ENCODE results near the gene CERS6. TPM values are rescaled to one million over a fixed set of nuclear protein-coding genes. Genes with fewer than 3 reads are reported as not detected.

Gene CERS6
- total and polyA plus RNA-seq, 10 of the 15 experiments (the other 5 are each of a cell fraction or from before 2014, with no cell fraction given): 1.3 to 20.4 (median 14.1) TPM

DNA sequence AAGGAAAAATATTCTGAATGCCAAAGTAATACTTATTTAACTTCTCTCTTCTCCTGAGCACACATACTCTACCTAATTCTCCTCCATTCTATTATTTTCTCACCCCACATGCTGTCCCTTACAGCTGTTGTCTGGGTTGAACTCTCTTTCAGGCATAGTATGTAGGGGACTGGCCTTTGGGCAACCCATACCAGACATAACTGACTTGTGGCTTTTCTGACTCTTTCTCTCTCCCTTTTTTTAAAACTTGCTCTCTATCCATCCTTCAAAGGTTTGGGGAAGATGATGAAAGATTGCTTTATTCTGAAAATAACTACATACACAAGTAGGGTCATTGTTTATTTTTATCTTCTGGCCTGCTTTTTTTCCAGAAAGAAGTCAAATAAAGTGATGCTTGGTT lies 276.4 kb downstream of the CERS6 start (continued):
- TF ChIP-seq, protein P1, sequence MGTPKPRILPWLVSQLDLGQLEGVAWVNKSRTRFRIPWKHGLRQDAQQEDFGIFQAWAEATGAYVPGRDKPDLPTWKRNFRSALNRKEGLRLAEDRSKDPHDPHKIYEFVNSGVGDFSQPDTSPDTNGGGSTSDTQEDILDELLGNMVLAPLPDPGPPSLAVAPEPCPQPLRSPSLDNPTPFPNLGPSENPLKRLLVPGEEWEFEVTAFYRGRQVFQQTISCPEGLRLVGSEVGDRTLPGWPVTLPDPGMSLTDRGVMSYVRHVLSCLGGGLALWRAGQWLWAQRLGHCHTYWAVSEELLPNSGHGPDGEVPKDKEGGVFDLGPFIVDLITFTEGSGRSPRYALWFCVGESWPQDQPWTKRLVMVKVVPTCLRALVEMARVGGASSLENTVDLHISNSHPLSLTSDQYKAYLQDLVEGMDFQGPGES (IDR thresholded peaks at IDR 0.05): no peak
- TF ChIP-seq HDAC6 (IDR thresholded peaks at IDR 0.05; ENCODE audit: unreplicated experiment) (no peak), ESRRA (IDR thresholded peaks at IDR 0.05; ENCODE audit: low read length) (no peak), SUPT20H (IDR thresholded peaks at IDR 0.05; ENCODE audit: borderline replicate concordance, control insufficient read depth, low read depth, low read length) (no peak), CREM (IDR thresholded peaks at IDR 0.05; ENCODE audit: low read depth) (no peak), JUNB (IDR thresholded peaks at IDR 0.05) (no peak), HCFC1 (IDR thresholded peaks at IDR 0.05; ENCODE audit: low read length) (no peak), MYC (IDR thresholded peaks at IDR 0.05; ENCODE audit: insufficient read depth, insufficient read length, insufficient replicate concordance, low read length, severe bottlenecking) (no peak), EZH2 (IDR thresholded peaks at IDR 0.05; ENCODE audit: borderline replicate concordance, control insufficient read depth, low read depth, low read length) (no peak), POLR2A (IDR thresholded peaks at IDR 0.05; ENCODE audit: low read depth, low read length) (no peak), KDM1A (IDR thresholded peaks at IDR 0.05; ENCODE audit: borderline replicate concordance) (no peak), BHLHE40 (IDR thresholded peaks at IDR 0.05; ENCODE audit: borderline replicate concordance in 1 of 2, low read depth in 2 of 2, low read length in 1 of 2) (no peak), FOXM1 (IDR thresholded peaks at IDR 0.05; ENCODE audit: low read depth, low read length) (no peak), RBBP5 (conservative IDR thresholded peaks at IDR 0.05) (no peak)
- TF ChIP-seq, protein P2, sequence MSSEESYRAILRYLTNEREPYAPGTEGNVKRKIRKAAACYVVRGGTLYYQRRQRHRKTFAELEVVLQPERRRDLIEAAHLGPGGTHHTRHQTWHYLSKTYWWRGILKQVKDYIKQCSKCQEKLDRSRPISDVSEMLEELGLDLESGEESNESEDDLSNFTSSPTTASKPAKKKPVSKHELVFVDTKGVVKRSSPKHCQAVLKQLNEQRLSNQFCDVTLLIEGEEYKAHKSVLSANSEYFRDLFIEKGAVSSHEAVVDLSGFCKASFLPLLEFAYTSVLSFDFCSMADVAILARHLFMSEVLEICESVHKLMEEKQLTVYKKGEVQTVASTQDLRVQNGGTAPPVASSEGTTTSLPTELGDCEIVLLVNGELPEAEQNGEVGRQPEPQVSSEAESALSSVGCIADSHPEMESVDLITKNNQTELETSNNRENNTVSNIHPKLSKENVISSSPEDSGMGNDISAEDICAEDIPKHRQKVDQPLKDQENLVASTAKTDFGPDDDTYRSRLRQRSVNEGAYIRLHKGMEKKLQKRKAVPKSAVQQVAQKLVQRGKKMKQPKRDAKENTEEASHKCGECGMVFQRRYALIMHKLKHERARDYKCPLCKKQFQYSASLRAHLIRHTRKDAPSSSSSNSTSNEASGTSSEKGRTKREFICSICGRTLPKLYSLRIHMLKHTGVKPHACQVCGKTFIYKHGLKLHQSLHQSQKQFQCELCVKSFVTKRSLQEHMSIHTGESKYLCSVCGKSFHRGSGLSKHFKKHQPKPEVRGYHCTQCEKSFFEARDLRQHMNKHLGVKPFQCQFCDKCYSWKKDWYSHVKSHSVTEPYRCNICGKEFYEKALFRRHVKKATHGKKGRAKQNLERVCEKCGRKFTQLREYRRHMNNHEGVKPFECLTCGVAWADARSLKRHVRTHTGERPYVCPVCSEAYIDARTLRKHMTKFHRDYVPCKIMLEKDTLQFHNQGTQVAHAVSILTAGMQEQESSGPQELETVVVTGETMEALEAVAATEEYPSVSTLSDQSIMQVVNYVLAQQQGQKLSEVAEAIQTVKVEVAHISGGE (CRISPR knock-in tag; IDR thresholded peaks at IDR 0.05): no peak
- TF ChIP-seq, protein P3, sequence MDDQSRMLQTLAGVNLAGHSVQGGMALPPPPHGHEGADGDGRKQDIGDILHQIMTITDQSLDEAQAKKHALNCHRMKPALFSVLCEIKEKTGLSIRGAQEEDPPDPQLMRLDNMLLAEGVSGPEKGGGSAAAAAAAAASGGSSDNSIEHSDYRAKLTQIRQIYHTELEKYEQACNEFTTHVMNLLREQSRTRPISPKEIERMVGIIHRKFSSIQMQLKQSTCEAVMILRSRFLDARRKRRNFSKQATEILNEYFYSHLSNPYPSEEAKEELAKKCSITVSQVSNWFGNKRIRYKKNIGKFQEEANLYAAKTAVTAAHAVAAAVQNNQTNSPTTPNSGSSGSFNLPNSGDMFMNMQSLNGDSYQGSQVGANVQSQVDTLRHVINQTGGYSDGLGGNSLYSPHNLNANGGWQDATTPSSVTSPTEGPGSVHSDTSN (IDR thresholded peaks at IDR 0.05; ENCODE audit: insufficient replicate concordance, low read depth, low read length): no peak

All from GM12878 (cell line).